Kidney capillary endothelial cell (primary cell): ENCODE measurements around the gene CLCN6.

Source experiments
- DNase-seq: peaks from one replicate; pipeline ENCODE4 v3.0.0-alpha.2; 2018; ENCODE audit warnings: low spot score

The CLCN6 gene

GRCh38 chr1:11780380-11781147 lies 25.4 kb upstream of the CLCN6 start:
- no peak for DNase-seq

GRCh38 chr1:11781297-11781696 lies 24.7 kb upstream of the CLCN6 start:
- DNase-seq = peak; percentile 22

GRCh38 chr1:11782127-11782708 lies 23.8 kb upstream of the CLCN6 start:
- no peak for DNase-seq

- no peak for DNase-seq
Observed at GRCh38 chr1:11783556-11783955, 22.4 kb upstream of the CLCN6 start.

- DNase-seq = no peak
Observed at GRCh38 chr1:11784256-11784992, 21.6 kb upstream of the CLCN6 start.

GRCh38 chr1:11784993-11785769 lies 20.8 kb upstream of the CLCN6 start:
- DNase-seq = peak; percentile 33

- no peak for DNase-seq
Observed at GRCh38 chr1:11786168-11786567, 19.8 kb upstream of the CLCN6 start.

GRCh38 chr1:11787251-11787803 lies 18.7 kb upstream of the CLCN6 start:
- no peak for DNase-seq

GRCh38 chr1:11787804-11788436 lies 18.1 kb upstream of the CLCN6 start:
- DNase-seq = no peak

GRCh38 chr1:11788549-11789053 lies 17.4 kb upstream of the CLCN6 start:
- DNase-seq = no peak

GRCh38 chr1:11789126-11790067 lies 16.6 kb upstream of the CLCN6 start:
- no peak for DNase-seq

GRCh38 chr1:11790101-11790879 lies 15.7 kb upstream of the CLCN6 start:
- DNase-seq = no peak

GRCh38 chr1:11790880-11791715 lies 14.9 kb upstream of the CLCN6 start:
- peak; percentile 52 for DNase-seq

- no peak for DNase-seq
Observed at GRCh38 chr1:11792106-11792505, 13.9 kb upstream of the CLCN6 start.

- DNase-seq = no peak
Observed at GRCh38 chr1:11793819-11794218, 12.2 kb upstream of the CLCN6 start.

- DNase-seq = no peak
Observed at GRCh38 chr1:11794446-11795237, 11.3 kb upstream of the CLCN6 start.

GRCh38 chr1:11795238-11795890 lies 10.6 kb upstream of the CLCN6 start:
- no peak for DNase-seq
